Hematopoietic multipotent progenitor cell treated with erythropoietin and hydrocortisone succinate and interleukin-3 and kit ligand, for 17 days (in vitro differentiated cells): Measurements from ENCODE around the gene PANK2.
"Not testable (repeated sequence)": the region's sequence is repeated elsewhere in the genome, so short reads cannot be mapped to it uniquely, and the experiment has no call there.

Experiments
- DNase-seq: peaks from one replicate; pipeline ENCODE4 v3.0.0-alpha.2; 2015; ENCODE audit warnings: low spot score

The PANK2 gene

DNA sequence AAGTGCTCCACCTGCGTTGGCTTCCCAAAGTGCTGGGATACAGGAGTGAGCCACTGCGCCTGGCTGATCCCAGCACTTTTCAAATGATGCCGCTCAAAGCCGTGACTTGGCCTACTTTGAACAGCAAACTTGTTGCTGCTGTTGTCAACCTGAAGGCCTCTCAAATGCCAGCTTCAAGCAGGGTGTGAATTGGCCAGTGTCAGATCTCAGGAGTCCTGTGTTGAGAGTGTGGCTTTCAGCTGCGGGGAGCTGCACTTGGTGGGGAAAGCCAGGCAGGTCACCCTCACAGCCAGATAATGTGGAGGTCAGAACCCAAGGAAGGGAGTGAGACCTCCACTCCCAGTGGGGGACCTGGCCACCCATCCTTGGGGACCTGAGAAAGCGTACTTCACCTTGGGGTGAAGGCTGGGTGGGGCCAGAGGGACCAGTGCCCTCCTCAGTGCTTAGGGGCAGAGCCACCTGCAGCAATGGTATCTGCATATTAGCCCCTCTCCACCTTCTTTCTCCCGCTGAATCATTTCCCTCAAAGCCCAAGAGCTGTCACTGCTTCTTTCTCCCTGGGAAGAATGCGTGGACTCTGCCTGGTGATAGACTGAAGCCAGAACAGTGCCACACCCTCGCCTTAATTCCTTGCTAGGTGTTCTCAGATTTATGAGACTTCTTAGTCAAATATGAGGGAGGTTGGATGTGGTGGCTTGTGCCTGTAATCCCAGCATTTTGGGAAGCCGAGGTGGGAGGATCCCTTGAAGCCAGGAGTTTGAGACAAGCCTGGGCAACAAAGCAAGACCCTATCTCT, 19.1 kb upstream of the PANK2 start:
- DNase-seq: no peak

DNA sequence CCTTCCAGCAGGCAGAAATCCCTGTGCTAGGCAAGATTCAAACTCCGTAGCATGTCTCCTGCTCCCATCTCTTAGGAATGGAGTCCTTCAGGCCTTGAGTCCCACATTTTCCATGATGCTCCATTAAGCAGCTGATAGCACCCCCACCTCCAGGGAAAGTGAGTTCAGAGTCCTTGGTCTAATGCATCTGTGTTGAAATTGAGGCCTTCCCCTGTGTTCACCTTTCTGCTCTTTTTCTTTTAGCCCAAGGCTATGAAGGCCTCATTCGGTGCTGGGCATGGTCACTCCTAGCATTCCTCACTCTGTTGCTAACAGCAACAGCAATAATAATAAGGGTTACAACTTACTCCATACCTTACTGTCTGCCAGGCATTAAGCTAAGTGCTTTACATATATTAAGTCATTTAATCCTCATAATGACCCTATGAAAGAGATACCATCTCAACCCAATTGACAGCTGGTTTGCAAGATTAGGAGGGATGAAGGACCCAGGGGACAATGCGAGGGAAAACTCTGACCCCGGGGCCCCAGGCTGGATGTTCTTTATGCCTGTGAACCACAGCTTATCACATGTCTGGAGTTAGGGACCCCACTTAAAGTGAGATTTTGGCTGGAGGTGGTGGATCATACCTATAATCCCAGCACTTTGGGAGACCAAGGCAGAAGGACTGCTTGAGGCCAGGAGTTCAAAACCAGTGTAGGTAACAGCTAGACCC, 17.5 kb upstream of the PANK2 start:
- DNase-seq: no peak

DNA sequence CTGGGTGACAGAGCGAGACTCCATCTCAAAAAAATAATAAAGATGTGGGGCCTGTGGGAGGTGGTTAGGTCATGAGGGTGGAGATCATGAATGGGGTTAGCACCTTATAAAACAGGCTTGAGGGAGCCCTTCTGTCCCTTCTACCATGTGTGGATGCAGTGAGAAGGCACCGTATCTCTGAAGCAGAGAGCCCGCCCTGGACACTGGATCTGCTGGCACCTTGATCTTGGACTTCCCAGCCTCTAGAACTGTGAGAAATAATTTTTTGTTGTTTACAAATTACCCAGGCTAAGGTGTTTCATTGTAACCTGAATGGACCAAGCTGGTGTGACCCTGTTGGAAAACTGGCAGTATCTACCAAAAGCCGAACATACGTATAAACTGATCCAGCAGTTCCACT, 15.7 kb upstream of the PANK2 start:
- no peak for DNase-seq

DNA sequence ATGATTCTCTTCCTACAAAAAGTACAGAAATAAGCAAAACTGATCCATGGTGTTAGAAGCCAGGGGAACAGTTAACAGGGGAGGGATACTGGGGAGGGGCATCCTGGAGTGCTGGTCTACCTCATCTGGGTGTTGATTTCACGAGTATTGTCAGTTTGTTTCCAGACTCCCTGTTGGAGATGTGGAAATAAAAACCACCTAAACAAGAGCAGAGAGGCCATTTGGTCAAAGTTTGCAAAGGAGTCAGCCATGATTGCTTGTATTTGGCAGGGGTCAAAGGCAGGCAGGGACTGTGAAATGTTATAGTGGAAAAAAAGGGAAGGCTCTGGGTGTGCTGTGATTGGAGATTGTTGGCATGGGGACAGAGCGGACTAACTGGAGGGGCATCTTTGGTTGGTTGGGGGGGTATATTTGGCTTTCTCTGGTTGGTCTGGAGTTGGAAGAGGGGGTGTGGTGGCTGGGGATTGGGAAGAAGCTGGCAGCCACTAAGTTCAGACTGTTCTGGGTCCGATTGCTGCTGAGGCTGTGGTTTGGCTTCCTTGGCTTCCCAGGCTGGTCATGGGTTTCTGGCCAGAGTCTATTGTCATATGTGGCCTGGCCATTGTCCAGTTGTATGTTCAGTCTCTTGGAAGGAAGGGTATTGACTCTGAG, 14.9 kb upstream of the PANK2 start:
- DNase-seq: no peak

DNA sequence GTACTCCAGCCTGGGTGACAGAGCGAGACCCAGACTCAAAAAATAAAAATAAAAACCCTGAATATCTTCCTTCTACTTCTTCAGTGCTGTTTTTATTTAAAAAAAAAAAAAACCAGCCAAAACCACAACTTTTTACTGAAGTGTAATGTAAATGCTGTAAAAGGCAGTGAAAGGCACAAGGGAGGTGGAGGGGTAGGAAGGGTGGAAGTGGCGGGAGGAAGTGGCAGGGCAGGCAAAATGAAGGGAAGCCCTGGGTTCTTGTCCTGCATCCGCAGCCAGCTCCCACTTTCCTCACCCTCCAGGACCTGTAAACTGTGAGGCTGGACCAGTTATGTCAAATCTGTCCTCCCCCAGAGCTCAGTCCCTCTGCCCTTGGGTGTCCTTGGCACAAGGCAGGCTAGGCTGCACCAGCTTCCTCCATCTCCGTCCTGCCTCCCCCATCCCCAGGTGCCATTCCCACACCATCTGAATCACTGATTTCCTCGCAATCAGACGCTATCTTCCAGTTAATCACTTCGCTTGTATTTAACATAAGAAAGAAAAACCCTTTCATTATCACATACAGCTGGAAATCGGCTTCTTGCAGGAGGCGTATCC, 13.7 kb upstream of the PANK2 start:
- DNase-seq: no peak

DNA sequence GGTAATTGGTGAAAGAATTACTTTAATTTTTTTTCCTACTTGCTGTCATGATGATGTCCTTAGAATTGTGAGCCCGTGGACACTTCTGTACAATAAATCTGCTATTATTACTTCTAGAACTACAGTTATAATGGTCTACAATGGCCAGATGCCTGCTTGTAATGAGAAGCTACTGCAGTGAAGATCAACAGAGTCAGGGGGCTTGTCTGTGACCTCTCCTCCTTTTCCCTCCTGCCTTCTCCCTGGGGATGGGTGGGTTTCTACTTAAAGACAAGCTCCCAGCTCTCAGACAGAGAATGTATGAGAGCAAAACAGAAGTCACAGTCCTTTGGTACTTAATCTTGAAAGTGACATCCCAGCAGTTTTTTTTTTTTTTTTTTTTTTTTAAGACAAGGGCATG, 13.2 kb upstream of the PANK2 start:
- no peak for DNase-seq

DNA sequence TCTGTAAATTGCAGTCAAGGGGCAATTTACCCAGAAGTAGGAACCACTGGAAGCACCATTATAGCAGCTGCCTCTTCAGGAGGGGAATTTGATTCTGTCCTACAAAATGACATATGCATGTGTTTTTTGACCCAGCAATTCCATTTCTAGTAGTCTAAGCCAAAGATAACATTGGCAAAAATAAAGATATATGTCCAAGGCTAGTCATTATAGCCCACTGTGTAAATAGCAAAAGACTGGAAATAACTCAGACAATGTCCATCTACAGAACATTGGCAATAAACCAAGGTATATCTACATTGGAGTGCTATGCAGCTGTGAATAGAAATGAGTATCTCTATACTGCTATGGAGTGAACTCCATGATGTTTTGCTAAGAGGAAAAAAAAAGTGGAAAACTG, 12.5 kb upstream of the PANK2 start:
- no peak for DNase-seq

DNA sequence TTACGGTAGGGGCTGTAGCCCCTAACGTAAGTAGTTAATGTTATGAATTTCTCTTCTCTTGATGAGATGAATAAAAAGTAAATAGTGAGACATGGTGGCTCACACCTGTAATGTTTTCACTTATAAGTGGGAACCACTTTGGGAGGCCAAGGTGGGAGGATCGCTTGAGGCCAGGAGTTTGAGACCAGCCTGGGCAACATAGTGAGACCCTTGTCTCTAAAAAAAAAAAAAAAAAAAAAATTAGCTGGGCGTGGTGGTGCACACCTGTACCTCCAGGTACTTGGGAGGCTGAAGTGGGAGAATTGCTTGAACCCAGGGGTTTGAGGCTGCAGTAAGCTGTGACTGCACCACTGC, 10.3 kb upstream of the PANK2 start:
- not testable (repeated sequence) for DNase-seq

DNA sequence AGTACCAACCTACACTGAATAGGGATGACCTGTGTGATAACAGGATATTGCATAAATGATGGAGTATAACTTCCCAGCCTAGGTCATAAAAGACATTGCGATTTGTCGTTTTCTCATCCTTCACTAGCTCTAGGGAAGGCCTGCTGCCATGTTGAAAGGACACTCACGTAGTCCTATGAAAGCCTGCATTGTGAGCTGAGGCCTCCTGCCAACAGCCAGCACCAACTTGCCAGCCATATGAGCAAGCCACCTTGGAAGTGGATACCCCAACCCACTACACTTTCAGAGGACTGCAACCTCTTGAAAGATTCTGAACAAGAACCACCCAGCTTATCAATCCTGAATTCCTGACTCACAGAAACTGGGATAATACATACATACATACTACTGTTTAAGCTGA, 3.5 kb upstream of the PANK2 start:
- DNase-seq: no peak

DNA sequence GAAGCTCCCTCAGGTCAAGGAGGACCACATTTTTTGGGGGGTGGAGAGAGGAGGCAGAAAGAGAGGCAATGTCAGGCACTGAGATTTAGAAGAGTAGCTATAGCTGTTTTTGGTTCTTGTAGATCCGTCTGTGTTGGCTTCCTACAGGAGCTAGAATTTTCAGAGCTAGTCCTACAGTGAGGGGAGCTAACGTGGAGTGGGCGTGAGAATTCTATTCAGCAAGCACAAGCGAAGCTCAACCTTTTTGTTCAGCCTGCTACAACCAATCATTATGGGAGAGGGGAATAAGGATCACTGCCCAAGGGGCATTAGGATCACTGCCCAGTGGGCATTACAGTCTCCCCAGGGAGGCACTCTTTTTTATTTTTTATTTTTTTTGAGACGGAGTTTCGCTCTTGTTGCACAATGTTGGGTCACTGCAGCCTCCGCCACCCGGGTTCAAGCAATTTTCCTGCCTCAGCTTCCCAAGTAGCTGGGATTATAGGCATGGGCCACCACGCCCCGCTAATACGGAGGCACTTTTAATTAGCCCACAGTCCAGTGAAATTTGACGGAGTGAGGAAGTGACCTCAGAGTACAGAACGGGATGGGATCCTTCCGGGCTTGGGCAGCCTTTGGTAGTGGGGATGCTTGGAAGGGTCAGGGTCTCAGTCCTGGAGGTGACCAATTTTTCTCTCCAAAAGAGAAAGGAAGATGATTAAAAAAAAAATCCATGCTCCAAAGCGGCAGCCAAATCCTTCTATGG, 1.1 kb upstream of the PANK2 start:
- DNase-seq: no peak

DNA sequence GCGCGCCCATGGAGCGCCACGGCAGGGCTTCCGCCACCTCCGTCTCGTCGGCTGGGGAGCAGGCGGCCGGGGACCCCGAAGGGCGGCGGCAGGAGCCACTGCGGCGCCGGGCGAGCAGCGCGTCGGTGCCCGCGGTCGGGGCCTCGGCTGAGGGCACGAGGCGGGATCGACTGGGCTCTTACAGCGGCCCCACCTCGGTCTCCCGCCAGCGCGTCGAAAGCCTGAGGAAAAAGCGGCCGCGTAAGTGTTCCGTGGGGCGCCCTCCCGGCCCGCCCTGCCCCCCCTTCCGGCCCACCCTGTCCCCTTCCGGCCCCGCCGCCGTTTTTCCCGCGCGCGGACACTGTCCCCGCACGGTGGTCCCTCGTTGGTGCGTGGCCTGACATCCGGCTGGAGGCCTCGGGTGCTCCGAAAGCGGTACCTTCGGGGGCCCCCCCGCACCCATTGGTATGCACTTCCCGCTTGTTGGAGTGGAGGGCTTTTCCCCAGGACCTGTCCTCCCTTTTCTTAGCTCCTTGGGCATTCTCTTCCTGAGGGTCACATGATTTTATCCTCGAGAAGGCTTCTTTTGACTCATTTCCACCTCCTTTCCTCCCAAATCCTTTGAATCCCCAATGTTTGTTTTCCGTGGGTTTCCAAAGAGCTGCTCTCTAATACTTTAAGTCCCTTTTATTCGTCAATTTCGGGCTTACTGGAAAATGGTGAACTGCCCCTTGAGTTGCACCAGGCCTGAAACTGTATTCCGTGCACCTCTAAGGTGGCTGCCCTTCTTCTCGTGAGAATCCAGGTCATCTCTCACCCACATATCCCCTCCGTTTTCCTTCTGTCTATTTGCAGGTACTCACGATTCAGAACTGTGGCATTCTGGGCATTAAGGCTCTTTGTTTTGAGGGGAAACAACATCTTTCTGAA, 556 bp downstream of the PANK2 start:
- DNase-seq: peak; percentile 44

DNA sequence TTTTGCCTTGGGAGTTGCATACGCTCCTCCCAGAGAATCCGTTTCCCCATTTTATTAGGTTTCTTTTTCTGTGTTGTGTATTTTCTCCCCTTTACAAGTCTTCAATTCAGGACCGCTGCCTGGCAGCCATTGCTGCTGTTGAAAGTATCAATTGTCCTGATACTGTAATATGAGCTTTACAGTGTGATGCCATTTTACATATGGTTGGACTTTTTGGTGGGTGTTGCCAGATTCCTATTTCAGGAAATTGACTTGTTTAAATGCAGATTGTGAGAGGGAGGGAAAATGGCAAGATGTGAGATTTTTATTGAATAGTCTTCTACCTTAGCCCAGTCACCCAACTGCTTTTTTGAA, 1.2 kb downstream of the PANK2 start:
- DNase-seq: no peak

DNA sequence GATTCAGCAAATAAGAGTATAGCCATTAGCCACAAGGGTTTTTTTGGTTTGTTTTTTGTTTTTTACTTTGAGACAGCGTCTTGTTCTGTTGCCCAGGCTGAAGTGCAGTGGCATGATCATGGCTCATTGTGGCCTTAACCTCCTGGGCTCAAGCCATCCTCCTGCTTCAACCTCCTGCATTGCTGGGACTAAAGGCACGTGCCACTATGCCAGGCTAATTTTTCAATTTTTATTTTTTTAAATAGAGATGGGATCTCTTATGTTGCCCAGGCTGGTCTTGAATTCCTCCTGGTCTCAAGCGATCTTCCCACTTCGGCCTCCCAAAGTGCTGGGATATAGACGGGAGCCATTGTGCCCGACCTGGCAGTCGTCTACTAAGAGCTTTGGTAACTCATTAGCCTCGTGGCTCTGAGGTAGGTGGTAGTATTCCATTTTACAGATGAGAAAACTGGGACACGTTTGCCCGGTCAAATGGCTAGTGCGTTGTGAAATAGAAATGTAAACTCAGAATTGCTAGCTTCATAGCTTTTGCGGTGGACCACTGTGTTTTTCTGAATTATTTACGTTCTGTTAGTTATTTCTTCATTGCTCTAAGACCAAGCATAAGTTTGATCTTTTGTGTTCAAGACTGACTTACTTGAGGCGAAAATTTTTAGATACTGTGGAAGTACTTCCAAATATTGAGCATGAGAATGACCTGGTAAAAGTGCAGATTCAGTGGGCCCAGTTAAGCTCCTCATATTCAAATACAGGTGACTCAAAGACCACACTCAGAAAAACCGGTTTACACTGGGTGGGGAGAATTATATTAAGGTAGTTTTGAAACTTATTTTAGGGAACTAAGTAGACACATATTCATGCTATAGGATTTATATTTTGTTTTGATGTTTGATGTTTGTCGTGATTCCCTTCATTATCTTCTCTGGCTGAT, 2.1 kb downstream of the PANK2 start:
- DNase-seq: peak; percentile 20

DNA sequence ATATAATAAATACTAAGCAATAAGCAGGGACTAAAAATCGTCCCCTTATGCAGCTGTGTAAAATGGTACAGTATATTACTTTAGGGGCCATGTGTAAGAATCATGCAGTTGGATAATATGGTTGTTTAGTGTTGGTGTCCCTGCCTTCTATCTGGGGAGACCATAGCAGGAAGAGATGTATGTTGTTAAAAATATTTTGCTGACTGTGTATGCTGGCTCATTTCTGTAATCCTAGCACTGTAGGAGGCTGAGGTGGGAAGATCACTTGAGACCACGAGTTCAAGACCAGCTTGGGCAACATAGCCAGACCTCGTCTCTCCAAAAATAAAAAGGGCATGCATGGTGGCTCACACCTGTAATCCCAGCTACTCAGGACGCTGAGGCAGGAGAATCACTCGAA, 5.6 kb downstream of the PANK2 start:
- DNase-seq: no peak

DNA sequence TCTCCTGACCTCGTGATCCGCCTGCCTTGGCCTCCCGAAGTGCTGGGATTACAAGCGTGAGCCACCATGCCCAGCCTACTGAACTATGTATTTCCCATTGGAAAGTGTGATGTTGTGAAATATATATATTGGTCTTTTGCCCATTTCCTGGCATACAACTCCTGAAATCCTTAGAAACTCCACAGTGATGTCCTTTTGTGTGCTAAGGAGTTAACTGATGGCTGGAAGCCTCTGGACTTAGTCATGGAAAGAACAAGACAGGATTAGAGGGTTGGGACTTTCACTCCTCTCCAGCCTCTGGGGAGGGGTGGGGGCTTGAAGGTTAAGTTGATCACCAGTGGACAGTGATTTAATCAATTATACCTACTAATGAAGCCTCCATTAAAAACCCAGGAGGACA, 7.1 kb downstream of the PANK2 start:
- no peak for DNase-seq

DNA sequence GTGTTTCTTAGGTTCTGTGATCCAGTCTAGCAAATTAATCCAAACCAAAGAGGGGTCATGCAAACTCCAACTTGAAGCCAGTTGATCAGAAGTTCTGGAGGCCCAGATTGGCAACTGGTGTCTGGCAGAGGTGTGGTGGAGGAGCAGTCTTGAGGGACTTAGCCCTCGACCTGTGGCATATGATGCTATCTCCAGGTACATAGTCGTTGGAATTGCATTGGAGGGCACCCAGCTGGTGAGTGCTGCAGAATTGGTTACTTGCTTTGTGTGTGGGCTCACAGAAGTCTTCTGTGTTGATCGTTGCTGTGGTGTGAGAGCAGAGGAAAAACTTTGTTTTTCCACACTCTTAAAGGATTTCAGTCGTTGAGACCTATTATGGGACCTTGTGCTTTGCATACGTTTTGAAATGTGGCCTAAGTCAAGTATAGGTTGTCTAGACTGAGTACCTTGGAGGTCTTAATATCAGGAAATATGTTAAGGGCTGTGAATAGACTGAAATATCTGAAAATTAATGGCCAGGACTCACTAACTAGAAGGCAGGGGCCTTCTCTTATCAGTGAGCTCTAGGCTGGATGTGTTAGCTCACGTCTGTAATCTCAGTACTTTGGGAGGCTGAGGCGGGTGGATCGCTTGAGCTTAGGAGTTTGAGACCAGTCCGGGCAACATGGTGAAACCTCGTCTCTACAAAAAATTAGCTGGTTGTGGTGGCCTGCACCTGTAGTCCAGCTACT, 7.8 kb downstream of the PANK2 start:
- DNase-seq: peak; percentile 68

DNA sequence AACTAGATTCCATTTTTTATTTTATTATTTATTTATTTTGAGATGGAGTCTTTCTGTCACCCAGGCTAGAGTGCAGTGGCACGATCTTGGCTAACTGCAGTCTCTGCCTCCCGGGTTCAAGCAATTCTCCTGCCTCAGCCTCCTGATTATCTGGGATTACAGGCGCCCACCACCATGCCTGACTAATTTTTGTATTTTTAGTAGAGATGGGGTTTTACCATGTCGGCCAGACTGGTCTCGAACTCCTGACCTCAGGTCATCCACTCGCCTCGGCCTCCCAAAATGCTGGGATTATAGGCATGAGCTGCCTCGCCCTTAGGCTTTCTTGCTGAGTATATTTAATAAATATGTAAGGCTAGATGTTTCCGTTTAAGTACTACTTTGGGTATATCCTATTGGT, 9.0 kb downstream of the PANK2 start:
- not testable (repeated sequence) for DNase-seq

DNA sequence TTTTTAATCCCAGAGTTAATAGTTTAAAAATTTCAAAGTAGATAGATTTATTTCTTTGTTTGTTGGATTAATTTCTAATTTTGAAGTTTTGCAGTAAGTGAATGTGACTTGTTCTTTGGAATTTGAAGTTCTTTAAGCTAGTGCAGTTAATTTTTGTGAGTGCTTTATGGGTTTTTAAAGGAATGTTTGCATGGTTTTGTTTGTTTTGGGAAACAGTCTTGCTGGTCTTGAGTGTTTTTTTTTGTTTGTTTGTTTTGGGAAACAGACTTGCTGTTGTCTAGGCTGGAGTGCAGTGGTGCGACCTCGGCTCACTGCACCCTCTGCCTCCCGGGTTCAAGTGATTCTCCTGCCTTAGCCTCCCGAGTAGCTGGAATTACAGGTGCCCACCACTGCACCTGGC, 9.5 kb downstream of the PANK2 start:
- no peak for DNase-seq

DNA sequence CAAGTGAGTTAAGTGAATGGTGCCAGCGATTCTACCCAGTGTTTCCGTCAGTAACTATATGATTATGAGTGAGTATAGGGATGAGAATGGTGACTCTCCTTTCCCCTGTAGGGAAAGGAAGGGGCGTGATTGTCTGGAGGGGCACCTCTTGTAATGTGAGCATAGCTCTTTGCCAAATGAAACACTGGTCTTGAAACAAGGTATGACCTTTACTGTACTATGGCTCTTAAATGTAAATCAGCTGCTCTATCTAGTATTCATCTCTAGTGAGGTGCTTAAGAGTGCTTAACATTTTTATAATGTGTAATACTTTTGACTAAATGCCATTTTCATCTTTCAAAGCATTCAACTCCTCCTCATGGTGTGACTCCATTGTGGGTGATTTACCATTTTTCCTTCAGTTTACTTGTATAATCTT, 11.0 kb downstream of the PANK2 start:
- no peak for DNase-seq
